IgD-negative memory B cell (primary cell): ENCODE measurements around the gene RAB3C. TPM values are rescaled to one million over a fixed set of nuclear protein-coding genes. Genes with fewer than 3 reads are reported as not detected.

ENCODE experiments used
- H3K27ac Mint-ChIP-seq, 3 donors: one replicate each; pipeline ENCODE4 v1.8.0; 2020 to 2022; ENCODE audit warnings: mild to moderate bottlenecking in 3 of 3, mixed read lengths in 3 of 3, moderate library complexity in 1 of 3
- H3K27me3 Mint-ChIP-seq: one replicate; pipeline ENCODE4 v1.8.0; 2021; ENCODE audit warnings: mixed read lengths
- H3K36me3 Mint-ChIP-seq: one replicate; pipeline ENCODE4 v1.8.0; 2020; ENCODE audit warnings: mild to moderate bottlenecking, mixed read lengths
- H3K4me1 Mint-ChIP-seq, 3 donors: one replicate each; pipeline ENCODE4 v1.8.0; 2020 to 2022; ENCODE audit warnings: mixed read lengths in 3 of 3, mild to moderate bottlenecking in 1 of 3
- H3K4me3 Mint-ChIP-seq, 4 donors: one replicate each; pipeline ENCODE4 v1.8.0; 2020 to 2022; ENCODE audit warnings: mild to moderate bottlenecking in 4 of 4, mixed read lengths in 4 of 4, moderate library complexity in 3 of 4
- H3K9me3 Mint-ChIP-seq, 3 donors: one replicate each; pipeline ENCODE4 v1.8.0; 2020 to 2021; ENCODE audit warnings: mixed read lengths in 3 of 3, mild to moderate bottlenecking in 1 of 3
- polyA plus RNA-seq: library from polyadenylated mRNA; unstranded; fragments of 300-500 nt; fragmentation: Illumina TruSeq; gene quantifications from one replicate; pipeline ENCODE4 v1.2.3, GENCODE V29; 2021

RAB3C gene
- polyA plus RNA-seq, 1 donor from 2014 or later = 1.7 TPM

- Mint-ChIP-seq H3K27ac (no peak overlapping the region), H3K4me1 (no peaks in the 10 kb centered on the region), H3K9me3 (peaks cover 0 to 2% (median 0%) of the 10 kb centered on the region in 3 donors), H3K4me3 (no peak overlapping the region), H3K36me3 (no peaks in the 10 kb centered on the region), H3K27me3 (no peaks in the 10 kb centered on the region)
These were observed 227.2 kb downstream of the RAB3C start for GRCh38 chr5:58810086-58810485.

- no peaks in the 10 kb centered on the region for H3K4me1 Mint-ChIP-seq
- no peaks in the 10 kb centered on the region for H3K9me3 Mint-ChIP-seq
- no peak overlapping the region for H3K4me3 Mint-ChIP-seq
- no peaks in the 10 kb centered on the region for H3K27me3 Mint-ChIP-seq
- H3K36me3 Mint-ChIP-seq = no peaks in the 10 kb centered on the region
- no peak overlapping the region for H3K27ac Mint-ChIP-seq
These were observed 231.0 kb downstream of the RAB3C start for GRCh38 chr5:58813855-58814254.

- Mint-ChIP-seq H3K4me1 (no peaks in the 10 kb centered on the region), H3K36me3 (no peaks in the 10 kb centered on the region), H3K27ac (no peak overlapping the region), H3K9me3 (no peaks in the 10 kb centered on the region), H3K4me3 (no peak overlapping the region), H3K27me3 (no peaks in the 10 kb centered on the region)
These were observed 233.4 kb downstream of the RAB3C start for GRCh38 chr5:58816181-58816731.

- no peak overlapping the region for H3K4me3 Mint-ChIP-seq
- no peaks in the 10 kb centered on the region for H3K36me3 Mint-ChIP-seq
- H3K9me3 Mint-ChIP-seq = no peaks in the 10 kb centered on the region
- H3K27me3 Mint-ChIP-seq = no peaks in the 10 kb centered on the region
- no peaks in the 10 kb centered on the region for H3K4me1 Mint-ChIP-seq
- no peak overlapping the region for H3K27ac Mint-ChIP-seq
These were observed 235.6 kb downstream of the RAB3C start for GRCh38 chr5:58818465-58818864.

- Mint-ChIP-seq H3K4me1 (no peaks in the 10 kb centered on the region), H3K27ac (no peak overlapping the region), H3K9me3 (peaks cover 0 to 2% (median 0%) of the 10 kb centered on the region in 3 donors), H3K36me3 (peaks cover 2% of the 10 kb centered on the region), H3K4me3 (no peak overlapping the region), H3K27me3 (peaks cover 3% of the 10 kb centered on the region)
These were observed 242.6 kb downstream of the RAB3C start for GRCh38 chr5:58825441-58825840.

- Mint-ChIP-seq H3K4me3 (no peak overlapping the region), H3K9me3 (peaks cover 0 to 2% (median 0%) of the 10 kb centered on the region in 3 donors), H3K36me3 (peaks cover 2% of the 10 kb centered on the region), H3K4me1 (no peaks in the 10 kb centered on the region), H3K27ac (no peak overlapping the region), H3K27me3 (peaks cover 3% of the 10 kb centered on the region)
These were observed 243.0 kb downstream of the RAB3C start for GRCh38 chr5:58825899-58826298.

GRCh38 chr5:58827463-58827862, 244.6 kb downstream of the RAB3C start:
- H3K27me3 Mint-ChIP-seq = peaks cover 3% of the 10 kb centered on the region
- no peaks in the 10 kb centered on the region for H3K4me1 Mint-ChIP-seq
- no peak overlapping the region for H3K4me3 Mint-ChIP-seq
- peaks cover 2% of the 10 kb centered on the region for H3K36me3 Mint-ChIP-seq
- no peak overlapping the region for H3K27ac Mint-ChIP-seq
- peaks cover 0 to 2% (median 0%) of the 10 kb centered on the region in 3 donors for H3K9me3 Mint-ChIP-seq

GRCh38 chr5:58828258-58828657, 245.4 kb downstream of the RAB3C start:
- no peak overlapping the region for H3K27ac Mint-ChIP-seq
- H3K4me1 Mint-ChIP-seq = no peaks in the 10 kb centered on the region
- H3K9me3 Mint-ChIP-seq = peaks cover 0 to 2% (median 0%) of the 10 kb centered on the region in 3 donors
- peaks cover 2% of the 10 kb centered on the region for H3K36me3 Mint-ChIP-seq
- H3K27me3 Mint-ChIP-seq = peaks cover 3% of the 10 kb centered on the region
- H3K4me3 Mint-ChIP-seq = peak overlapping the region in 1 of 4 donors; percentile 14

GRCh38 chr5:58834242-58835225, 251.7 kb downstream of the RAB3C start:
- peaks cover 4% of the 10 kb centered on the region for H3K27me3 Mint-ChIP-seq
- H3K4me1 Mint-ChIP-seq = peaks cover 0 to 8% (median 0%) of the 10 kb centered on the region in 3 donors
- H3K27ac Mint-ChIP-seq = peak overlapping the region in 1 of 3 donors; percentile 20
- H3K9me3 Mint-ChIP-seq = peaks cover 0 to 6% (median 5%) of the 10 kb centered on the region in 3 donors
- peak overlapping the region in 1 of 4 donors; percentile 13 for H3K4me3 Mint-ChIP-seq
- no peaks in the 10 kb centered on the region for H3K36me3 Mint-ChIP-seq

GRCh38 chr5:58836351-58836750, 253.5 kb downstream of the RAB3C start:
- peaks cover 0 to 8% (median 0%) of the 10 kb centered on the region in 3 donors for H3K4me1 Mint-ChIP-seq
- H3K27ac Mint-ChIP-seq = no peak overlapping the region
- no peak overlapping the region for H3K4me3 Mint-ChIP-seq
- H3K27me3 Mint-ChIP-seq = peaks cover 2% of the 10 kb centered on the region
- peaks cover 3 to 16% (median 6%) of the 10 kb centered on the region in 3 donors for H3K9me3 Mint-ChIP-seq
- H3K36me3 Mint-ChIP-seq = no peaks in the 10 kb centered on the region

- Mint-ChIP-seq H3K9me3 (peaks cover 3 to 16% (median 6%) of the 10 kb centered on the region in 3 donors), H3K4me3 (no peak overlapping the region), H3K27ac (no peak overlapping the region), H3K27me3 (peaks cover 4% of the 10 kb centered on the region), H3K36me3 (no peaks in the 10 kb centered on the region), H3K4me1 (peaks cover 0 to 8% (median 0%) of the 10 kb centered on the region in 3 donors)
These were observed 255.9 kb downstream of the RAB3C start for GRCh38 chr5:58838729-58839128.

GRCh38 chr5:58842852-58843251, 260.0 kb downstream of the RAB3C start:
- Mint-ChIP-seq H3K36me3 (no peaks in the 10 kb centered on the region), H3K4me3 (no peak overlapping the region), H3K27me3 (peaks cover 4% of the 10 kb centered on the region), H3K4me1 (no peaks in the 10 kb centered on the region), H3K9me3 (peaks cover 3 to 16% (median 6%) of the 10 kb centered on the region in 3 donors), H3K27ac (no peak overlapping the region)

- Mint-ChIP-seq H3K9me3 (peaks cover 3 to 11% (median 3%) of the 10 kb centered on the region in 3 donors), H3K27me3 (peaks cover 4% of the 10 kb centered on the region), H3K36me3 (no peaks in the 10 kb centered on the region), H3K4me1 (no peaks in the 10 kb centered on the region), H3K4me3 (no peak overlapping the region), H3K27ac (no peak overlapping the region)
These were observed 261.5 kb downstream of the RAB3C start for GRCh38 chr5:58844395-58844794.

- peaks cover 3% of the 10 kb centered on the region for H3K27me3 Mint-ChIP-seq
- H3K4me1 Mint-ChIP-seq = no peaks in the 10 kb centered on the region
- no peaks in the 10 kb centered on the region for H3K9me3 Mint-ChIP-seq
- no peak overlapping the region for H3K4me3 Mint-ChIP-seq
- no peaks in the 10 kb centered on the region for H3K36me3 Mint-ChIP-seq
- peak overlapping the region in 1 of 3 donors; percentile 57 for H3K27ac Mint-ChIP-seq
These were observed 264.2 kb downstream of the RAB3C start for GRCh38 chr5:58847041-58847440.

GRCh38 chr5:58849223-58849622, 266.3 kb downstream of the RAB3C start:
- Mint-ChIP-seq H3K36me3 (no peaks in the 10 kb centered on the region), H3K27me3 (peaks cover 1% of the 10 kb centered on the region), H3K4me3 (no peak overlapping the region), H3K4me1 (no peaks in the 10 kb centered on the region), H3K9me3 (no peaks in the 10 kb centered on the region), H3K27ac (no peak overlapping the region)
